RWPE1 (cell line): ENCODE measurements around the gene TLCD2.

ENCODE experiments used
- CTCF ChIA-PET: fragments of 350-600 bp; sonication (Branson Sonifier 250); formaldehyde crosslinking; extraction: SDS; loops from one replicate; lab custom pipeline; 2021; lab: Yijun Ruan, JAX
- POLR2A ChIA-PET: fragments of 400-600 bp; formaldehyde crosslinking; extraction: SDS; loops from one replicate; lab custom pipeline; 2020; ENCODE audit warnings: antibody characterized with exemption; ENCODE audit not compliant: low non-redundant PET; lab: Yijun Ruan, JAX
- DNase-seq: peaks from one replicate; pipeline ENCODE4 v3.0.0; 2012; ENCODE audit warnings: low spot score
- H3K27ac ChIP-seq: fragments of 450-650 bp; 2 replicates; pipeline ENCODE4 v1.5.1; 2017
- CTCF ChIP-seq: fragments of 450-650 bp; conservative IDR thresholded peaks from 2 replicates; pipeline ENCODE4 v1.5.1; 2017; ENCODE audit warnings: low read depth, mild to moderate bottlenecking

Gene TLCD2

GRCh38 chr17:1735834-1736347 is 25.7 kb upstream of the TLCD2 start:
- ChIA-PET POLR2A (interaction anchor here (0.6 kb wide), 1 partner anchor 821 kb away, joined by 10 read pairs; no protein-coding TSS in a partner anchor), CTCF (no interaction called here)
- TF ChIP-seq CTCF: no peak
- DNase-seq: no peak
- peak overlapping the region; percentile 99 for H3K27ac ChIP-seq

- no peak for DNase-seq
- CTCF ChIA-PET: no interaction called here
- H3K27ac ChIP-seq: peak overlapping the region; percentile 99
- TF ChIP-seq CTCF: no peak
- POLR2A ChIA-PET: no interaction called here
Observed at GRCh38 chr17:1735418-1735817, 25.2 kb upstream of the TLCD2 start.

GRCh38 chr17:1733759-1734158 is 23.6 kb upstream of the TLCD2 start:
- ChIA-PET POLR2A (no interaction called here), CTCF (no interaction called here)
- DNase-seq: no peak
- TF ChIP-seq CTCF: no peak
- H3K27ac ChIP-seq: peak overlapping the region; percentile 99

- CTCF ChIA-PET: interaction anchor here (1.5 kb wide), 1 partner anchor 13 kb away, joined by 7 read pairs; no protein-coding TSS in a partner anchor
- peak overlapping the region; percentile 99 for H3K27ac ChIP-seq
- DNase-seq: no peak
- no peak for TF ChIP-seq CTCF
- POLR2A ChIA-PET: no interaction called here
Observed at GRCh38 chr17:1732833-1733321, 22.7 kb upstream of the TLCD2 start.

- POLR2A ChIA-PET: interaction anchor here (0.6 kb wide), 1 partner anchor 45 kb away, joined by 4 read pairs; no protein-coding TSS in a partner anchor
- peak overlapping the region; percentile 99 for H3K27ac ChIP-seq
- CTCF ChIA-PET: interaction anchor here (0.6 to 2.1 kb wide), 4 partner anchors 11 to 123 kb away, joined by 3 to 8 read pairs (median 7); no protein-coding TSS in a partner anchor
- no peak for TF ChIP-seq CTCF
- no peak for DNase-seq
Observed at GRCh38 chr17:1732241-1732832, 22.2 kb upstream of the TLCD2 start.

- CTCF ChIA-PET: interaction anchor here (1.0 to 2.1 kb wide), 4 partner anchors 10 to 113 kb away, joined by 3 to 7 read pairs (median 5); no protein-coding TSS in a partner anchor
- peak overlapping the region; percentile 99 for H3K27ac ChIP-seq
- no peak for DNase-seq
- POLR2A ChIA-PET: interaction anchor here (0.5 kb wide), 1 partner anchor 39 kb away, joined by 5 read pairs; no protein-coding TSS in a partner anchor
- no peak for TF ChIP-seq CTCF
Observed at GRCh38 chr17:1731194-1731506, 21.0 kb upstream of the TLCD2 start.
